PC-3 (cell line): Measurements from ENCODE around the gene MADCAM1. TPM values are rescaled to one million over a fixed set of nuclear protein-coding genes. Genes with fewer than 3 reads are reported as not detected.
A peak's percentile ranks its signal among the peaks of the same experiment; 100 is the strongest.

Experiments used
- ATAC-seq: fragments of 200-7000 bp; cut with Tn5 transposase; 2 replicates; pipeline ENCODE4 v1.9.1; 2020; ENCODE audit warnings: mild to moderate bottlenecking, moderate library complexity
- Bru-seq: library from RNA; stranded (reverse); fragments of 400-500 nt; gene quantifications from one replicate; lab custom pipeline; 2021; lab: Mats Ljungman, UMichigan
- BruChase-seq, 2 experiments: library from RNA; stranded (reverse); fragments of 400-500 nt; gene quantifications; one replicate each; lab custom pipeline; 2021; lab: Mats Ljungman, UMichigan
- BruUV-seq: library from RNA; stranded (reverse); fragments of 400-500 nt; replicated peaks from 2 replicates; lab custom pipeline; 2021; lab: Mats Ljungman, UMichigan
- CTCF ChIA-PET: fragments of 300-600 bp; sonication (Branson Sonifier 250); formaldehyde crosslinking; loops from one replicate; lab custom pipeline; 2022; ENCODE audit warnings: antibody characterized with exemption; lab: Charles Lee
- POLR2A ChIA-PET: fragments of 300-600 bp; sonication (Branson Sonifier 250); formaldehyde crosslinking; loops from one replicate; lab custom pipeline; 2022; ENCODE audit warnings: antibody characterized with exemption; ENCODE audit not compliant: unreplicated experiment; lab: Charles Lee
- DNase-seq: peaks from one replicate; pipeline ENCODE4 v3.0.0-alpha.2; 2015
- H2AFZ ChIP-seq: fragments of 300-600 bp; sonication (generic); 2 replicates; pipeline ENCODE4 v1.6.0; 2016; ENCODE audit warnings: antibody characterized with exemption, low read length
- H3F3A ChIP-seq: fragments of 300-600 bp; sonication (generic); one replicate; pipeline ENCODE4 v1.6.0; 2017; ENCODE audit warnings: antibody characterized with exemption, low read length, control low read depth, mild to moderate bottlenecking; ENCODE audit not compliant: unreplicated experiment
- H3K27ac ChIP-seq: fragments of 300-600 bp; sonication (generic); 2 replicates; pipeline ENCODE4 v1.5.1; 2016; ENCODE audit warnings: mild to moderate bottlenecking, low read length
- H3K27me3 ChIP-seq: fragments of 300-600 bp; sonication (generic); 2 replicates; pipeline ENCODE4 v1.6.1; 2016; ENCODE audit warnings: low read length, mixed read lengths
- H3K36me3 ChIP-seq: fragments of 300-600 bp; sonication (generic); 2 replicates; pipeline ENCODE4 v1.6.1; 2016; ENCODE audit warnings: low read depth, mixed run types, low read length, mixed read lengths
- H3K4me1 ChIP-seq: fragments of 300-600 bp; sonication (generic); 2 replicates; pipeline ENCODE4 v1.5.1; 2016; ENCODE audit warnings: low read length; ENCODE audit not compliant: insufficient read depth
- H3K4me2 ChIP-seq: fragments of 300-600 bp; sonication (generic); 2 replicates; pipeline ENCODE4 v1.6.0; 2016; ENCODE audit warnings: low read length
- H3K4me3 ChIP-seq: fragments of 300-600 bp; sonication (generic); 2 replicates; pipeline ENCODE4 v1.5.1; 2016; ENCODE audit warnings: mild to moderate bottlenecking, low read length, mixed read lengths
- H3K79me2 ChIP-seq: fragments of 300-600 bp; sonication (generic); 2 replicates; pipeline ENCODE4 v1.6.1; 2017; ENCODE audit warnings: low read length, mixed read lengths
- H3K9ac ChIP-seq: fragments of 300-600 bp; sonication (generic); 2 replicates; pipeline ENCODE4 v1.6.0; 2016; ENCODE audit warnings: mild to moderate bottlenecking, low read length
- H3K9me2 ChIP-seq: fragments of 300-600 bp; sonication (generic); replicated peaks from 2 replicates; pipeline ENCODE4 v1.6.1; 2016; ENCODE audit warnings: mixed run types, low read length, mixed read lengths
- H3K9me3 ChIP-seq: fragments of 300-600 bp; sonication (generic); 2 replicates; pipeline ENCODE4 v1.6.1; 2016; ENCODE audit warnings: low read length, mixed read lengths
- H4K20me1 ChIP-seq: fragments of 300-600 bp; sonication (generic); 2 replicates; pipeline ENCODE4 v1.6.1; 2016; ENCODE audit warnings: low read length, mixed read lengths
- CTCF ChIP-seq: fragments of 300-600 bp; sonication (generic); conservative IDR thresholded peaks from 2 replicates; pipeline ENCODE4 v1.5.1; 2017; ENCODE audit warnings: antibody characterized with exemption, low read depth, mild to moderate bottlenecking, low read length
- EZH2 ChIP-seq: fragments of 300-600 bp; sonication (generic); IDR thresholded peaks from one replicate; pipeline ENCODE4 v1.6.1; 2017; ENCODE audit warnings: antibody characterized with exemption, mild to moderate bottlenecking, low read length; ENCODE audit not compliant: unreplicated experiment
- EZH2phosphoT487 ChIP-seq: fragments of 300-600 bp; sonication (generic); IDR thresholded peaks from 2 replicates; pipeline ENCODE4 v1.6.1; 2018; ENCODE audit warnings: mild to moderate bottlenecking, antibody characterized with exemption, low read length, borderline replicate concordance
- intact Hi-C: fragments of 100-400 bp; cut with micrococcal nuclease; formaldehyde crosslinking; loops from 2 replicates; pipeline ENCODE4 v1.9.0; 2023
- long read RNA-seq: library from polyadenylated mRNA; unstranded; transcript quantifications from one replicate; pipeline ENCODE4 v2.0.0, GENCODE V29; 2021; ENCODE audit not compliant: unreplicated experiment
- total RNA-seq: library from RNA; depleted of rRNA; stranded (reverse); fragments of >200 nt; gene quantifications from 2 replicates; pipeline ENCODE4 v1.2.3, GENCODE V29; 2014; rRNA removed

MADCAM1 gene
- total RNA-seq: 0.11 and 0.17 TPM in 2 replicates
- percentile 19 among the genes with signal in this experiment for Bru-seq, nascent RNA
- BruChase-seq, experiment 1, labeled RNA remaining after a 6-hour chase: percentile 21 among the genes with signal in this experiment
- percentile 25 among the genes with signal in this experiment for BruChase-seq, experiment 2, labeled RNA remaining after a 2-hour chase
- long read RNA-seq, partial matches to known transcripts: 0 of 13 reads
- long read RNA-seq, other reads (novel, unspliced or antisense): 13 of 13 reads

GRCh38 chr19:496112-496665 is at the start of gene MADCAM1:
Gene MADCAM1 (plus strand): TSS chr19:496486. CDS start chr19:496500, 14 bp downstream.
- Histone ChIP-seq H3K4me2 (no peak within 1 kb of the TSS), H4K20me1 (no peaks in the 10 kb centered on the region), H3K79me2 (no peaks in the 10 kb centered on the region), H3F3A (no peaks in the 10 kb centered on the region), H3K4me1 (no peaks in the 10 kb centered on the region), H3K4me3 (no peak within 1 kb of the TSS), H3K27ac (no peak within 1 kb of the TSS), H3K27me3 (no peaks in the 10 kb centered on the region), H3K36me3 (no peaks in the 10 kb centered on the region), H3K9me2 (no peaks in the 10 kb centered on the region), H2AFZ (no peak within 1 kb of the TSS), H3K9me3 (no peaks in the 10 kb centered on the region), H3K9ac (no peak within 1 kb of the TSS)
- intact Hi-C loops: no loop called here
- no peak for DNase-seq
- no peak for ATAC-seq
- no TSS peak for BruUV-seq
- TF ChIP-seq EZH2phosphoT487 (no peak), CTCF (no peak), EZH2 (no peak)
- ChIA-PET POLR2A (no interaction called here), CTCF (no interaction called here)

GRCh38 chr19:447064-447426 is 49.2 kb upstream of the MADCAM1 start:
- H2AFZ ChIP-seq: no peak overlapping the region
- no peaks in the 10 kb centered on the region for H4K20me1 ChIP-seq
- H3K79me2 ChIP-seq: no peaks in the 10 kb centered on the region
- H3K4me1 ChIP-seq: no peaks in the 10 kb centered on the region
- H3K9me3 ChIP-seq: no peaks in the 10 kb centered on the region
- H3K4me2 ChIP-seq: no peak overlapping the region
- H3K4me3 ChIP-seq: no peak overlapping the region
- no peak overlapping the region for H3K9ac ChIP-seq
- no peaks in the 10 kb centered on the region for H3K36me3 ChIP-seq
- BruUV-seq: no TSS peak
- no peaks in the 10 kb centered on the region for H3K9me2 ChIP-seq
- ATAC-seq (no peak), DNase-seq (no peak)
- POLR2A ChIA-PET: no interaction called here
- intact Hi-C loops: no loop called here
- no peaks in the 10 kb centered on the region for H3F3A ChIP-seq
- H3K27me3 ChIP-seq: no peaks in the 10 kb centered on the region
- H3K27ac ChIP-seq: no peak overlapping the region
- no peak for TF ChIP-seq CTCF
- CTCF ChIA-PET: no interaction called here

- H3K9me2 ChIP-seq: no peaks in the 10 kb centered on the region
- no peaks in the 10 kb centered on the region for H3K36me3 ChIP-seq
- H3K4me3 ChIP-seq: no peak overlapping the region
- BruUV-seq: no TSS peak
- no peak overlapping the region for H3K9ac ChIP-seq
- H4K20me1 ChIP-seq: no peaks in the 10 kb centered on the region
- H3K27ac ChIP-seq: no peak overlapping the region
- no peaks in the 10 kb centered on the region for H3K4me1 ChIP-seq
- H3K4me2 ChIP-seq: no peak overlapping the region
- ChIA-PET CTCF (no interaction called here), POLR2A (no interaction called here)
- no peaks in the 10 kb centered on the region for H3K79me2 ChIP-seq
- ATAC-seq: no peak
- TF ChIP-seq EZH2phosphoT487: no peak
- no peak for TF ChIP-seq CTCF
- no peak for TF ChIP-seq EZH2
- H3K9me3 ChIP-seq: no peaks in the 10 kb centered on the region
- no peak overlapping the region for H2AFZ ChIP-seq
- H3F3A ChIP-seq: no peaks in the 10 kb centered on the region
- no peak for DNase-seq
- intact Hi-C loops: no loop called here
- H3K27me3 ChIP-seq: no peaks in the 10 kb centered on the region
These were observed 48.3 kb upstream of the MADCAM1 start for GRCh38 chr19:447816-448560.
